Mononuclear cell (primary cell): ENCODE results near the gene HMGXB3. TPM values are rescaled to one million over a fixed set of nuclear protein-coding genes. Genes with fewer than 3 reads are reported as not detected.

Experiments used
- H3K27me3 ChIP-seq: 2 replicates; pipeline ENCODE4 v1.6.0; 2011; ENCODE audit warnings: low read length, control low read depth; ENCODE audit not compliant: insufficient read depth
- H3K4me1 ChIP-seq: 2 replicates; pipeline ENCODE4 v1.5.1; 2011; ENCODE audit warnings: mild to moderate bottlenecking, low read length, control low read depth; ENCODE audit not compliant: insufficient read depth
- H3K4me3 ChIP-seq: 2 replicates; pipeline ENCODE4 v1.5.1; 2011; ENCODE audit warnings: mild to moderate bottlenecking, low read length, moderate library complexity
- H3K9me3 ChIP-seq: 2 replicates; pipeline ENCODE4 v1.5.1; 2011; ENCODE audit warnings: low read depth, mild to moderate bottlenecking, control low read depth, low read length
- total RNA-seq: library from RNA; depleted of rRNA; stranded (reverse); fragments of >200 nt; gene quantifications from one replicate; pipeline ENCODE4 v1.2.3, GENCODE V29; 2012

The HMGXB3 gene
- total RNA-seq, 1 donor: 27.2 TPM

GRCh38 chr5:150085950-150086715, 85.6 kb downstream of the HMGXB3 start, which contains the start of gene CSF1R:
Gene CSF1R (minus strand): TSS chr5:150086554. CDS start chr5:150086427, 127 bp downstream.
- no peaks in the 10 kb centered on the region for H3K9me3 ChIP-seq
- H3K4me3 ChIP-seq: peak within 1 kb of the TSS; percentile 67
- peaks cover 51% of the 10 kb centered on the region for H3K4me1 ChIP-seq
- H3K27me3 ChIP-seq: peaks cover 2% of the 10 kb centered on the region

GRCh38 chr5:150092159-150092787, 91.7 kb downstream of the HMGXB3 start:
- Histone ChIP-seq H3K4me1 (peaks cover 7% of the 10 kb centered on the region), H3K9me3 (no peaks in the 10 kb centered on the region), H3K4me3 (no peak overlapping the region), H3K27me3 (peaks cover 2% of the 10 kb centered on the region)

GRCh38 chr5:150097152-150097551, 96.6 kb downstream of the HMGXB3 start:
- Histone ChIP-seq H3K4me1 (no peaks in the 10 kb centered on the region), H3K4me3 (no peak overlapping the region), H3K9me3 (no peaks in the 10 kb centered on the region)

GRCh38 chr5:150101023-150101422, 100.5 kb downstream of the HMGXB3 start:
- H3K4me3 ChIP-seq: no peak overlapping the region
- no peaks in the 10 kb centered on the region for H3K9me3 ChIP-seq
- peaks cover 13% of the 10 kb centered on the region for H3K4me1 ChIP-seq
- no peaks in the 10 kb centered on the region for H3K27me3 ChIP-seq

More at GRCh38 chr5:150097152-150097551, 96.6 kb downstream of the HMGXB3 start:
- no peaks in the 10 kb centered on the region for H3K27me3 ChIP-seq

Other genes with a start within 250 kb of the HMGXB3 start
- gene PDE6A, start 55.9 kb upstream of the HMGXB3 start, total RNA-seq: not detected
- 2.7 TPM for gene SLC26A2, start 40.0 kb upstream of the HMGXB3 start, total RNA-seq
- 2.1 TPM for gene TIGD6, start 85 bp upstream of the HMGXB3 start, total RNA-seq
- 5.2 TPM for gene CSF1R, start 85.8 kb downstream of the HMGXB3 start, total RNA-seq
- 0.94 TPM for gene PDGFRB, start 155.1 kb downstream of the HMGXB3 start, total RNA-seq
- not detected for gene CDX1, start 166.0 kb downstream of the HMGXB3 start, total RNA-seq
- 0.10 TPM for gene SLC6A7, start 189.3 kb downstream of the HMGXB3 start, total RNA-seq